Natural killer cell (primary cell): Measurements from ENCODE around the gene ELMOD3. TPM values are rescaled to one million over a fixed set of nuclear protein-coding genes. Genes with fewer than 3 reads are reported as not detected.
"Not testable (repeated sequence)": the region's sequence is repeated elsewhere in the genome, so short reads cannot be mapped to it uniquely, and the experiment has no call there.

ENCODE experiments used
- ATAC-seq, 3 donors: fragments of 150-1000 bp in 2 of 3; fragments of 200-7000 bp in 1 of 3; cut with Tn5 transposase; 1 replicate in 1 of 3; 2 replicates in 2 of 3; pipeline ENCODE4 v1.10.0; 2021; ENCODE audit warnings: mild to moderate bottlenecking in 2 of 3, moderate library complexity in 2 of 3
- DNase-seq, 2 donors: peaks; one replicate each; pipeline versions ENCODE4 v3.0.0 to v3.0.0-alpha.2; 2013 to 2021; ENCODE audit warnings: mixed read lengths in 1 of 2
- H3K27ac ChIP-seq: one replicate; pipeline ENCODE4 v1.5.1; 2013; ENCODE audit warnings: mild to moderate bottlenecking, low read length
- H3K27me3 ChIP-seq: one replicate; pipeline ENCODE4 v1.6.1; 2013; ENCODE audit warnings: low read length; ENCODE audit not compliant: control insufficient read depth, insufficient read depth
- H3K36me3 ChIP-seq: one replicate; pipeline ENCODE4 v1.6.1; 2013; ENCODE audit warnings: low read length; ENCODE audit not compliant: control insufficient read depth, insufficient read depth
- H3K4me1 ChIP-seq: one replicate; pipeline ENCODE4 v1.6.1; 2013; ENCODE audit warnings: low read length; ENCODE audit not compliant: control insufficient read depth, insufficient read depth
- H3K4me3 ChIP-seq: one replicate; pipeline ENCODE4 v1.5.1; 2013; ENCODE audit warnings: low read length
- H3K9me3 ChIP-seq: one replicate; pipeline ENCODE4 v1.6.1; 2013; ENCODE audit warnings: low read length; ENCODE audit not compliant: control insufficient read depth, insufficient read depth
- H3K27ac Mint-ChIP-seq, 2 donors: one replicate each; pipeline ENCODE4 v1.8.0; 2022; ENCODE audit warnings: mild to moderate bottlenecking in 2 of 2, mixed read lengths in 2 of 2, moderate library complexity in 1 of 2
- H3K27me3 Mint-ChIP-seq, 2 donors: one replicate each; pipeline ENCODE4 v1.8.0; 2022; ENCODE audit warnings: low read depth in 2 of 2, mixed read lengths in 2 of 2
- H3K36me3 Mint-ChIP-seq: one replicate; pipeline ENCODE4 v1.8.0; 2022; ENCODE audit warnings: mixed read lengths
- H3K4me1 Mint-ChIP-seq, 2 donors: one replicate each; pipeline ENCODE4 v1.8.0; 2022; ENCODE audit warnings: mixed read lengths in 2 of 2
- H3K4me3 Mint-ChIP-seq: one replicate; pipeline ENCODE4 v1.8.0; 2022; ENCODE audit warnings: mild to moderate bottlenecking, moderate library complexity, mixed read lengths
- H3K9me3 Mint-ChIP-seq, 2 donors: one replicate each; pipeline ENCODE4 v1.8.0; 2022; ENCODE audit warnings: mixed read lengths in 2 of 2
- CTCF ChIP-seq: fragments of 200-600 bp; IDR thresholded peaks from one replicate; pipeline ENCODE4 v1.8.0; 2022; ENCODE audit warnings: antibody characterized with exemption
- WGBS: methylation state at CpG from one replicate; pipeline ENCODE4 v1.1.7; 2013; ENCODE audit warnings: missing lambda C conversion rate; ENCODE audit not compliant: insufficient coverage; 5-methylcytosine and 5-hydroxymethylcytosine counted together
- intact Hi-C: fragments of 100-400 bp; cut with micrococcal nuclease; formaldehyde crosslinking; loops from one replicate; pipeline ENCODE4 v1.14.2; 2022
- total RNA-seq, 4 donors: library from RNA; stranded (reverse); fragments of 120-200 nt in 1 of 4; gene quantifications; one replicate each; pipeline versions ENCODE4 v1.2.3 to v1.2.4, GENCODE V29; 2013 to 2022

The ELMOD3 gene
- total RNA-seq, 3 donors from 2014 or later (not counting 1 experiment from before 2014, with no cell fraction given), result 22.4 to 33.9 (median 24.8) TPM

- Histone ChIP-seq H3K27ac (no peak overlapping the region), H3K27me3 (no peaks in the 10 kb centered on the region), H3K9me3 (no peaks in the 10 kb centered on the region), H3K4me1 (peaks cover 84% of the 10 kb centered on the region), H3K36me3 (no peaks in the 10 kb centered on the region), H3K4me3 (no peak overlapping the region)
- no peak overlapping the region for H3K27ac Mint-ChIP-seq
- 97% methylated on average over 5 of the region's 5 CpGs for WGBS
- no peak for TF ChIP-seq CTCF
- no peak for ATAC-seq
- H3K27me3 Mint-ChIP-seq, result peaks cover 0 to 21% of the 10 kb centered on the region in 2 donors
- DNase-seq, result no peak
- no peaks in the 10 kb centered on the region for H3K9me3 Mint-ChIP-seq
- H3K36me3 Mint-ChIP-seq, result no peaks in the 10 kb centered on the region
- peaks cover 58 to 61% of the 10 kb centered on the region in 2 donors for H3K4me1 Mint-ChIP-seq
- peak overlapping the region; percentile 31 for H3K4me3 Mint-ChIP-seq
- intact Hi-C loops, result no loop called here
These were observed 56.8 kb downstream of the ELMOD3 start for GRCh38 chr2:85411405-85411748.

GRCh38 chr2:85413592-85414420 lies 59.2 kb downstream of the ELMOD3 start:
- no peak for TF ChIP-seq CTCF
- no peaks in the 10 kb centered on the region for H3K36me3 Mint-ChIP-seq
- H3K4me1 Mint-ChIP-seq, result peaks cover 50 to 56% of the 10 kb centered on the region in 2 donors
- peaks cover 70% of the 10 kb centered on the region for H3K4me1 ChIP-seq
- H3K27ac Mint-ChIP-seq, result peak overlapping the region in 1 of 2 donors; percentile 73
- H3K27me3 Mint-ChIP-seq, result peaks cover 0 to 21% of the 10 kb centered on the region in 2 donors
- no peaks in the 10 kb centered on the region for H3K36me3 ChIP-seq
- H3K27ac ChIP-seq, result no peak overlapping the region
- intact Hi-C loops, result no loop called here
- no peaks in the 10 kb centered on the region for H3K9me3 ChIP-seq
- DNase-seq (peak; percentile 41 to 51), ATAC-seq (peak in 1 of 3 donors; percentile 50)
- H3K4me3 Mint-ChIP-seq, result peak overlapping the region; percentile 86
- H3K27me3 ChIP-seq, result no peaks in the 10 kb centered on the region
- WGBS, result 14% methylated on average over 44 of the region's 44 CpGs
- H3K9me3 Mint-ChIP-seq, result no peaks in the 10 kb centered on the region
- peak overlapping the region; percentile 40 for H3K4me3 ChIP-seq

- DNase-seq, intact Hi-C loops, H3K36me3 Mint-ChIP-seq, ATAC-seq, H3K9me3 ChIP-seq, H3K27me3 ChIP-seq, H3K4me3 Mint-ChIP-seq, H3K36me3 ChIP-seq, H3K27ac Mint-ChIP-seq, H3K4me3 ChIP-seq, H3K9me3 Mint-ChIP-seq, H3K27ac ChIP-seq: not testable (repeated sequence)
- Mint-ChIP-seq H3K4me1 (peaks cover 44 to 56% of the 10 kb centered on the region in 2 donors), H3K27me3 (peaks cover 0 to 21% of the 10 kb centered on the region in 2 donors)
- peaks cover 70% of the 10 kb centered on the region for H3K4me1 ChIP-seq
- 88% methylated on average over 5 of the region's 5 CpGs for WGBS
These were observed 59.8 kb downstream of the ELMOD3 start for GRCh38 chr2:85414421-85414759.

- Histone ChIP-seq H3K36me3 (no peaks in the 10 kb centered on the region), H3K4me3 (no peak overlapping the region), H3K4me1 (peaks cover 65% of the 10 kb centered on the region), H3K27me3 (no peaks in the 10 kb centered on the region), H3K9me3 (no peaks in the 10 kb centered on the region), H3K27ac (no peak overlapping the region)
- no peak for TF ChIP-seq CTCF
- peak overlapping the region in 1 of 2 donors; percentile 44 for H3K27ac Mint-ChIP-seq
- H3K4me1 Mint-ChIP-seq, result peaks cover 38 to 51% of the 10 kb centered on the region in 2 donors
- H3K36me3 Mint-ChIP-seq, result no peaks in the 10 kb centered on the region
- H3K27me3 Mint-ChIP-seq, result peaks cover 0 to 21% of the 10 kb centered on the region in 2 donors
- intact Hi-C loops, result no loop called here
- ATAC-seq (peak in 1 of 3 donors; percentile 23), DNase-seq (no peak)
- WGBS, result 89% methylated on average over 7 of the region's 7 CpGs
- H3K4me3 Mint-ChIP-seq, result peak overlapping the region; percentile 21
- no peaks in the 10 kb centered on the region for H3K9me3 Mint-ChIP-seq
These were observed 60.4 kb downstream of the ELMOD3 start for GRCh38 chr2:85414761-85415553.
